ENCODE data around the gene FLT4. TPM values are rescaled to one million over a fixed set of nuclear protein-coding genes. Genes with fewer than 3 reads are reported as not detected.

Gene FLT4
- total and polyA plus RNA-seq, 9 of the 15 experiments (the other 6 are each of a cell fraction or from before 2014, with no cell fraction given), result 0.01 to 0.42 (median 0.14) TPM; not detected in 2

DNA sequence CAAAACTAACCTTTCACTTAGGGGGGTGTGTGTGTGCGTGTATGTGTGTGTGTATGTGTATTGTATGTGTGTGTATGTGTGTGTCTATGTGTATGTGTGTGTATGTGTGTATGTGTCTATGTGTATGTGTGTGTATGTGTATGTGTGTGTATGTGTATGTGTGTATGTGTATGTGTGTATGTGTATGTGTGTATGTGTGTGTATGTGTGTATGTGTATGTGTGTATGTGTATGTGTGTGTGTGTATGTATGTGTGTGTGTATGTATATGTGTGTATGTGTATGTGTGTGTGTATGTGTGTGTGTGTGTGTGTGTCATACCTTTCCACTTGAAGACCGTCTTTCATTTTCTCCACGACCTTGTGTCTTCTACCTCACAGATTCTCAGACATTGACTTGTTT lies 20.8 kb upstream of the FLT4 start (continued):
- TF ChIP-seq HNRNPLL (IDR thresholded peaks at IDR 0.05; ENCODE audit: low read depth, low read length, poor library complexity, severe bottlenecking) (no peak), TAF9B (IDR thresholded peaks at IDR 0.05; ENCODE audit: partially characterized antibody) (no peak), RBM22 (IDR thresholded peaks at IDR 0.05; ENCODE audit: low read depth, low read length, poor library complexity, severe bottlenecking) (no peak), GABPB2 (CRISPR knock-in tag; conservative IDR thresholded peaks at IDR 0.05) (no peak), SIRT6 (IDR thresholded peaks at IDR 0.05; ENCODE audit: low read depth, low read length) (no peak), ZNF224 (CRISPR knock-in tag; IDR thresholded peaks at IDR 0.05) (no peak), ZSCAN29 (IDR thresholded peaks at IDR 0.05) (no peak), ZNF778 (CRISPR knock-in tag; IDR thresholded peaks at IDR 0.05) (no peak), DEAF1 (CRISPR knock-in tag; IDR thresholded peaks at IDR 0.05) (no peak), PML (IDR thresholded peaks at IDR 0.05; ENCODE audit: low read length) (no peak), OTX1 (CRISPR knock-in tag; IDR thresholded peaks at IDR 0.05) (peak; percentile 81), ZNF512 (tag; IDR thresholded peaks at IDR 0.05) (no peak), SOX6 (IDR thresholded peaks at IDR 0.05) (no peak), ILF3 (IDR thresholded peaks at IDR 0.05; ENCODE audit: borderline replicate concordance) (no peak), ETS1 (conservative IDR thresholded peaks at IDR 0.05; ENCODE audit: control insufficient read depth, low read depth, low read length) (no peak), ZNF239 (CRISPR knock-in tag; IDR thresholded peaks at IDR 0.05) (no peak), SRSF1 (IDR thresholded peaks at IDR 0.05; ENCODE audit: low read depth, low read length) (no peak), COPS2 (conservative IDR thresholded peaks at IDR 0.05) (no peak), GABPB1 (CRISPR knock-in tag; IDR thresholded peaks at IDR 0.05) (no peak), FOS (IDR thresholded peaks at IDR 0.05; ENCODE audit: extremely low read depth, insufficient read length) (no peak), ZNF830 (CRISPR knock-in tag; IDR thresholded peaks at IDR 0.05) (no peak)
- TF ChIP-seq, protein P1, sequence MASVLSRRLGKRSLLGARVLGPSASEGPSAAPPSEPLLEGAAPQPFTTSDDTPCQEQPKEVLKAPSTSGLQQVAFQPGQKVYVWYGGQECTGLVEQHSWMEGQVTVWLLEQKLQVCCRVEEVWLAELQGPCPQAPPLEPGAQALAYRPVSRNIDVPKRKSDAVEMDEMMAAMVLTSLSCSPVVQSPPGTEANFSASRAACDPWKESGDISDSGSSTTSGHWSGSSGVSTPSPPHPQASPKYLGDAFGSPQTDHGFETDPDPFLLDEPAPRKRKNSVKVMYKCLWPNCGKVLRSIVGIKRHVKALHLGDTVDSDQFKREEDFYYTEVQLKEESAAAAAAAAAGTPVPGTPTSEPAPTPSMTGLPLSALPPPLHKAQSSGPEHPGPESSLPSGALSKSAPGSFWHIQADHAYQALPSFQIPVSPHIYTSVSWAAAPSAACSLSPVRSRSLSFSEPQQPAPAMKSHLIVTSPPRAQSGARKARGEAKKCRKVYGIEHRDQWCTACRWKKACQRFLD (CRISPR knock-in tag; IDR thresholded peaks at IDR 0.05), result no peak
- TF ChIP-seq, protein P2, sequence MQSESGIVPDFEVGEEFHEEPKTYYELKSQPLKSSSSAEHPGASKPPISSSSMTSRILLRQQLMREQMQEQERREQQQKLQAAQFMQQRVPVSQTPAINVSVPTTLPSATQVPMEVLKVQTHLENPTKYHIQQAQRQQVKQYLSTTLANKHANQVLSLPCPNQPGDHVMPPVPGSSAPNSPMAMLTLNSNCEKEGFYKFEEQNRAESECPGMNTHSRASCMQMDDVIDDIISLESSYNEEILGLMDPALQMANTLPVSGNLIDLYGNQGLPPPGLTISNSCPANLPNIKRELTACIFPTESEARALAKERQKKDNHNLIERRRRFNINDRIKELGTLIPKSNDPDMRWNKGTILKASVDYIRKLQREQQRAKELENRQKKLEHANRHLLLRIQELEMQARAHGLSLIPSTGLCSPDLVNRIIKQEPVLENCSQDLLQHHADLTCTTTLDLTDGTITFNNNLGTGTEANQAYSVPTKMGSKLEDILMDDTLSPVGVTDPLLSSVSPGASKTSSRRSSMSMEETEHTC (IDR thresholded peaks at IDR 0.05), result no peak
